Amniotic stem cell (primary cell): ENCODE data around the gene SUSD2.
"Not testable (repeated sequence)": the region's sequence is repeated elsewhere in the genome, so short reads cannot be mapped to it uniquely, and the experiment has no call there.

Source experiments
- DNase-seq: peaks from one replicate; lab custom pipeline; 2025; lab: John Stamatoyannopoulos, UW

SUSD2 gene

GRCh38 chr22:24177045-24177444 lies 4.2 kb upstream of the SUSD2 start:
- no peak for DNase-seq

- no peak for DNase-seq
Observed at GRCh38 chr22:24177456-24177855, 3.8 kb upstream of the SUSD2 start.

GRCh38 chr22:24178021-24178431 lies 3.3 kb upstream of the SUSD2 start:
- DNase-seq: no peak

GRCh38 chr22:24178502-24179440 lies 2.5 kb upstream of the SUSD2 start:
- no peak for DNase-seq

- no peak for DNase-seq
Observed at GRCh38 chr22:24179478-24180210, 1.6 kb upstream of the SUSD2 start.

GRCh38 chr22:24180316-24181087 lies 785 bp upstream of the SUSD2 start:
- no peak for DNase-seq

GRCh38 chr22:24181996-24182899 lies 961 bp downstream of the SUSD2 start:
- DNase-seq: no peak

GRCh38 chr22:24182900-24183246 lies 1.6 kb downstream of the SUSD2 start:
- DNase-seq: not testable (repeated sequence)

GRCh38 chr22:24183321-24184031 lies 2.2 kb downstream of the SUSD2 start:
- DNase-seq: no peak

- DNase-seq: no peak
Observed at GRCh38 chr22:24184057-24184798, 2.9 kb downstream of the SUSD2 start.

- no peak for DNase-seq
Observed at GRCh38 chr22:24185001-24185500, 3.8 kb downstream of the SUSD2 start.

- no peak for DNase-seq
Observed at GRCh38 chr22:24185501-24186351, 4.4 kb downstream of the SUSD2 start.

GRCh38 chr22:24186352-24186740 lies 5.1 kb downstream of the SUSD2 start:
- no peak for DNase-seq

GRCh38 chr22:24186892-24187670 lies 5.8 kb downstream of the SUSD2 start:
- no peak for DNase-seq

GRCh38 chr22:24187731-24188644 lies 6.7 kb downstream of the SUSD2 start:
- no peak for DNase-seq

- no peak for DNase-seq
Observed at GRCh38 chr22:24188705-24189248, 7.5 kb downstream of the SUSD2 start.
